Cardiac muscle cell (in vitro differentiated cells and primary cell): ENCODE data around the gene GRK2. TPM values are rescaled to one million over a fixed set of nuclear protein-coding genes. Genes with fewer than 3 reads are reported as not detected.

Experiments used
- DNase-seq, 2 donors: peaks; one replicate each; pipeline versions ENCODE4 v3.0.0 to v3.0.0-alpha.2; 2010 to 2017; ENCODE audit warnings: low read depth in 1 of 2, low spot score in 1 of 2
- H3K27ac ChIP-seq: fragments of 200-600 bp; sonication (generic); 2 replicates; pipeline ENCODE4 v1.5.1; 2016
- H3K27me3 ChIP-seq: fragments of 200-600 bp; sonication (generic); 2 replicates; pipeline ENCODE4 v1.6.0; 2016; ENCODE audit warnings: control low read depth
- H3K36me3 ChIP-seq: fragments of 200-600 bp; sonication (generic); 2 replicates; pipeline ENCODE4 v1.5.1; 2016; ENCODE audit warnings: control low read depth
- H3K4me1 ChIP-seq: fragments of 200-600 bp; sonication (generic); 2 replicates; pipeline ENCODE4 v1.8.1; 2017; ENCODE audit warnings: low read depth, mild to moderate bottlenecking, mixed run types
- H3K4me3 ChIP-seq: fragments of 200-600 bp; sonication (generic); 2 replicates; pipeline ENCODE4 v1.5.1; 2016; ENCODE audit warnings: mild to moderate bottlenecking
- H3K9me3 ChIP-seq: fragments of 200-600 bp; sonication (generic); 2 replicates; pipeline ENCODE4 v1.5.1; 2017; ENCODE audit warnings: low read depth, mild to moderate bottlenecking, control low read depth
- polyA plus RNA-seq: library from polyadenylated mRNA; unstranded; fragments of >200 nt; fragmentation: Nextera tagmentation; extraction: Ambion mirVana; gene quantifications from 2 replicates; pipeline ENCODE4 v1.2.1, GENCODE V29; 2016
- total RNA-seq: library from RNA; depleted of rRNA; stranded (reverse); fragments of >200 nt; gene quantifications from 2 replicates; pipeline ENCODE4 v1.2.3, GENCODE V29; 2016
- TF ChIP-seq, protein P1 (sequence below): IDR thresholded peaks from 2 replicates; pipeline ENCODE4 v1.5.1; 2012; ENCODE audit warnings: low read depth, mild to moderate bottlenecking, low read length

GRK2 gene
- total and polyA plus RNA-seq, 2 experiments from 2014 or later: 62.9 to 72.1 TPM

DNA sequence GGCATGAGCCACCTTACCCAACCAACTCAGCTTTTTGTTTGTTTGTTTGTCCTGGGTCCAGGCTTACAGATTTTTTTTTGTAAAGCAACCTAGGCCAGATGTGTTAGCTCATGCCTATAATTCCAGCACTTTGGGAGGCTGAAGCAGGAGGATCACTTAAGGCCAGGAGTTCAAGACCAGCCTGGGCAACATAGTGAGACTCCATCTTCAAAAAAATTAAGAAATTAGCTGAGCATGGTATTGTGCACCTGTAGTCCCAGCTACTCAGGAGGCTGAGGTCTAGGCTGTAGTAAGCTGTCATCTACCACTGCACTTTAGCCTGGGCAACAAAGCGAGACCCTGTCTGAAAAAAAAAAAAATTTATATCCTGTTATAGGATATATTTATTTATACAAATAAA lies 28.7 kb upstream of the GRK2 start:
- no peaks in the 10 kb centered on the region for H3K27me3 ChIP-seq
- peaks cover 30% of the 10 kb centered on the region for H3K4me1 ChIP-seq
- peak overlapping the region; percentile 94 for H3K27ac ChIP-seq
- no peak overlapping the region for H3K4me3 ChIP-seq
- DNase-seq: no peak
- peaks cover 5% of the 10 kb centered on the region for H3K36me3 ChIP-seq
- H3K9me3 ChIP-seq: no peaks in the 10 kb centered on the region
- TF ChIP-seq, protein P1, sequence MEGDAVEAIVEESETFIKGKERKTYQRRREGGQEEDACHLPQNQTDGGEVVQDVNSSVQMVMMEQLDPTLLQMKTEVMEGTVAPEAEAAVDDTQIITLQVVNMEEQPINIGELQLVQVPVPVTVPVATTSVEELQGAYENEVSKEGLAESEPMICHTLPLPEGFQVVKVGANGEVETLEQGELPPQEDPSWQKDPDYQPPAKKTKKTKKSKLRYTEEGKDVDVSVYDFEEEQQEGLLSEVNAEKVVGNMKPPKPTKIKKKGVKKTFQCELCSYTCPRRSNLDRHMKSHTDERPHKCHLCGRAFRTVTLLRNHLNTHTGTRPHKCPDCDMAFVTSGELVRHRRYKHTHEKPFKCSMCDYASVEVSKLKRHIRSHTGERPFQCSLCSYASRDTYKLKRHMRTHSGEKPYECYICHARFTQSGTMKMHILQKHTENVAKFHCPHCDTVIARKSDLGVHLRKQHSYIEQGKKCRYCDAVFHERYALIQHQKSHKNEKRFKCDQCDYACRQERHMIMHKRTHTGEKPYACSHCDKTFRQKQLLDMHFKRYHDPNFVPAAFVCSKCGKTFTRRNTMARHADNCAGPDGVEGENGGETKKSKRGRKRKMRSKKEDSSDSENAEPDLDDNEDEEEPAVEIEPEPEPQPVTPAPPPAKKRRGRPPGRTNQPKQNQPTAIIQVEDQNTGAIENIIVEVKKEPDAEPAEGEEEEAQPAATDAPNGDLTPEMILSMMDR: no peak

DNA sequence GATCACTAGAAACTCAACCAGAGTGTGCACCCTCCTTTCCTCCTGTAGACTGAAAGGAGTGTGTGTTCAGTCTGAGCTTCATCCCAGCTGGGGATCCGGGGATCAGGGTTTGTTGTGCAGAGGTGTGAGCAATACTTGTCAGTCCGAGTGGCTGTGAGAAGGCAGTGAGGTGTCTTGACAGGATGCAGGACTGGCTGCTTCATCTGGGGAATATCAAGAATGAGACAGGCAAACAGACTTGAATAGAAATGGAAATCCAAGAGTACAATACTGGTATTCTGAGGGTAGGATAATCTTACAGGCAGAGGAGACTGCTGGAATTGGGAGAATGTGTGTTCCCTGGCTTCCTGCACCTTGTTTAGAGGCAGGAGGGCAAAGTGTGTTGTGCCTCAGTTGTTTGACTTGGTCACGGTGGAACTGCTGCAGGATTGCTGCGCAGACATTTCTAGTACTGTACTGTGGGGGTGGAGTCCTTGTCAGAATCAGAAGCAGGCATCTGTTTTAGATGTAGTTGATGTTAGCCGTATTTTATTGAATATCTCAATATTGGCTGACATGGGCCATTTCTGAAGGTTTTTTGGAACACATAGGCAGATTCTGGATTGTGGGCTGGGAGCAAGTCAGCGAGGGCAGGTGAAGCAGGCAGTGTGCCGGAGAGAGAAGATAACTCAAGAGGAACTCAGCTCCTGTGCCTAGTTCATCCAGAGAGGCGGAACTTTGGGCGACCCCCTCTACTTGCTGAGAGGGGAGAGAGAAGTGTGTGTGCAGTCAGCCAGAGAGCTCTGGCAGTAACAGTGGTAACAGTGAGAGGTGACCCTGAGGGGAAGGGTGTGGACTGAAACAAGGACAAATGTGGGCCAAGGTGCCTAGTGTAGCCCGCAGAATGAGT lies 27.1 kb upstream of the GRK2 start:
- TF ChIP-seq, protein P1: no peak
- Histone ChIP-seq H3K4me3 (peak overlapping the region; percentile 11), H3K27me3 (no peaks in the 10 kb centered on the region), H3K27ac (peak overlapping the region; percentile 94), H3K9me3 (no peaks in the 10 kb centered on the region), H3K4me1 (peaks cover 30% of the 10 kb centered on the region), H3K36me3 (peaks cover 6% of the 10 kb centered on the region)
- peak; percentile 19 to 79 for DNase-seq

DNA sequence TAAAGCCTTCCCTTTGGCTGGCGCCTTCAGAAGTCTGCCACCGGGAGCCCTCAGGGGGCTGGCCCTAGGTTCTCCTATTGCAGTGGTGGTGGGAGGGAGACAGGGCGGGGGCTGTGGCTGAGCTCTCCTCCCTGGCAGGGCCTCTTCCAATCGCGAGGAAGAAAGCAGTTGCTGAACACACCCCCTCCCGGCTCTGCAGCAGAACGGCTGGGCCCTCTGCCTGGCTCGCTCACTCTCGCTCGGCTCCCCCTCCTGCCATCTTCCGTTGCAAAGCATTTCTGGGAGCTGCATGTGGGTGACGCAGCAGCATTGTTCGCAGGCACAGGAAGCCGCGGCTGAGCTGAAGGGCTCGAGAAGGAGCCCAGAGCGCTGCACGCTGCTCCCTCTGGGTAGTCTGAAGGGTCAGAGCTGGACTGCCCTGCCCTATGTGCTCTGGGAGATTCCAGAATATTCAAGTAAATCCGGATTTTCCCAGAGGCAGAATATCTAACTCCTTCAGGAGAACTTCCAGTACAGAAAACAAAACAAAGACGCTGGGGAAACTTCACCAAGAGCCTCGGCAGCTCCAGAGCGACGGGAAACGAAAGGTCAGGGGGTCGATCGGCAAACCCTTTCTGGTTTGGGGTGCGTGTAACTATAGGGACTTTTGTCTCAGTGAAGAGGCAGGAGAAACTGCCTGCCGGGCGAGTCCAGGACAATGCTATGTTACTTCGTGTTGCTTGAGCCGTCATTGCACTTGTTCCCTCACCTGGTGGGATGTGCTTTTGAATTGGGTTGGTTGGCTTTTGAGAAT lies 26.3 kb upstream of the GRK2 start:
- peak; percentile 99 for DNase-seq
- peaks cover 30% of the 10 kb centered on the region for H3K4me1 ChIP-seq
- no peaks in the 10 kb centered on the region for H3K27me3 ChIP-seq
- peak overlapping the region; percentile 58 for H3K4me3 ChIP-seq
- no peaks in the 10 kb centered on the region for H3K9me3 ChIP-seq
- TF ChIP-seq, protein P1: peak; percentile 16
- peak overlapping the region; percentile 94 for H3K27ac ChIP-seq
- H3K36me3 ChIP-seq: peaks cover 11% of the 10 kb centered on the region

DNA sequence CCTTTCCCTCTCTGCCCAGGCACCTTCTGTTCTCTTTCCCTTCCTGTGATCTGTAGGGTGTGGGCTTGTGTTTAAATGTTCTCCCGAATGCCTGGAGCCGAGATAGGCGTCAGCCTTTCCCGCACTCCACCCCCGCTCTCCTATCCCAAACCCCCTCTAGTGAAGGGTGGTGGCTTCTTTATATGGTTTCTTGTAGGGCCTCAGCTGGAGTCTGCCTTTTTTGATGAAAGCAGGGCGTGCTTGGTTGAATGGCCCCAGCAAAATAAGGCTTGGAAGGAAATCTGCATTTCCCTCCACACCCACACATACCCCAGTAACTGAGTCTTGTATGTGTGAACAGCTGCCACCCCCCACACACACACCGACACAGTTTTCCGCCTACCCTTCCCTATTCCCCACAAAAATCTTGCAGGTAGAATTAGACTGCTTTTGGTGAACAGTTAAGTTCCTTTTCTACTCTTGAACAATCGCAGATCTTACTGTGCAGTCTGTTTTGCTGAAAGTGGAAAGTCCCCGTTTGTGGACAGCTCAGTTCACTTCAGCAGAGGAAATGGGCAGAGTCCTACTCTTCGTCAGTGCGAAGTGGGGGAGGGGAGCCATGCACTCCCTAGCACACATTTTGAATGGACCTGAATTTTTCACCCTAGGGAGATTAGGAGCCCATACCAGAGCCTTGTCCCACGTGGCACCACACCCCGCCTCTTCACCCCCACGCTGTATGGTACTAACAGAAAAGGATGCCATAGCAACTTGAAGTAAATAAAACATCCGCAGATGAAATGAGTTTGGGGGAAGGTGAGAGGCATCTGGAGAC lies 25.5 kb upstream of the GRK2 start:
- DNase-seq: peak; percentile 59 to 82
- Histone ChIP-seq H3K36me3 (peaks cover 19% of the 10 kb centered on the region), H3K27ac (peak overlapping the region; percentile 94), H3K4me3 (peak overlapping the region; percentile 58), H3K4me1 (peaks cover 30% of the 10 kb centered on the region), H3K9me3 (no peaks in the 10 kb centered on the region), H3K27me3 (no peaks in the 10 kb centered on the region)
- TF ChIP-seq, protein P1: no peak

DNA sequence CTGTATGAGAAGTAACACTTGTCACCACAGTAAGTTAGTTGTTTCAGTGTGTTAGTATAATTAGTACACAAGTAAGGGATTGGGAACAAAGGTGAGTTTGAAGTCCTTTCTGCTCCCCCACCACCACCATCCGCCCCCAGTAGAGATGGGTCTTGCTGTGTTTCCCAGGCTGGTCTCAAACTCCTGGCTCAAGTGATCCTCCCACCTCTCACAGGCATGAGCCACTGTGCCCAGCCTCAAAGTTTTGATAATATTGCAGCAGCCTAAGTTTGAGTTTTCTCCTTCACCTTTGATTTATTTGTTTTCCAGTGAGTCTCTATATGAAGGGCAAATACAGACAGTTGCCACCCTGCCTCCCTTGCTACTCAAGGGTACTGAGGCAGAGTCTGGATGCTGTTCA lies 23.7 kb upstream of the GRK2 start:
- Histone ChIP-seq H3K27ac (no peak overlapping the region), H3K9me3 (no peaks in the 10 kb centered on the region), H3K4me3 (no peak overlapping the region), H3K4me1 (peaks cover 30% of the 10 kb centered on the region), H3K27me3 (no peaks in the 10 kb centered on the region), H3K36me3 (peaks cover 30% of the 10 kb centered on the region)
- no peak for DNase-seq
- TF ChIP-seq, protein P1: no peak
